GM18526 (cell line): ENCODE data around the gene ESPNL.

Experiments used
- POLR2A ChIP-seq: IDR thresholded peaks from 3 replicates; pipeline ENCODE4 v1.6.1; 2011; ENCODE audit not compliant: insufficient read length; ENCODE audit errors: extremely low read depth

The ESPNL gene

GRCh38 chr2:238127165-238128060 is 27.3 kb downstream of the ESPNL start:
- TF ChIP-seq POLR2A, result no peak

GRCh38 chr2:238128061-238128440 is 27.9 kb downstream of the ESPNL start:
- TF ChIP-seq POLR2A, result no peak

GRCh38 chr2:238128534-238129001 is 28.4 kb downstream of the ESPNL start:
- no peak for TF ChIP-seq POLR2A

- no peak for TF ChIP-seq POLR2A
These were observed 29.2 kb downstream of the ESPNL start for GRCh38 chr2:238129166-238130010.

- no peak for TF ChIP-seq POLR2A
These were observed 30.1 kb downstream of the ESPNL start for GRCh38 chr2:238130111-238130695.

- no peak for TF ChIP-seq POLR2A
These were observed 30.8 kb downstream of the ESPNL start for GRCh38 chr2:238130696-238131628.

- TF ChIP-seq POLR2A, result no peak
These were observed 31.8 kb downstream of the ESPNL start for GRCh38 chr2:238131761-238132462.

- TF ChIP-seq POLR2A, result no peak
These were observed 32.6 kb downstream of the ESPNL start for GRCh38 chr2:238132463-238133450.

- TF ChIP-seq POLR2A, result no peak
These were observed 33.6 kb downstream of the ESPNL start for GRCh38 chr2:238133499-238134392.

- TF ChIP-seq POLR2A, result no peak
These were observed 34.2 kb downstream of the ESPNL start for GRCh38 chr2:238134393-238134785.

- no peak for TF ChIP-seq POLR2A
These were observed 35.5 kb downstream of the ESPNL start for GRCh38 chr2:238135601-238136150.
